Pancreas (tissue), 10 donors: ENCODE measurements around the gene KRT77. TPM values are rescaled to one million over a fixed set of nuclear protein-coding genes. Genes with fewer than 3 reads are reported as not detected.

Experiments
- ATAC-seq, 4 donors: fragments of 200-7000 bp; cut with Tn5 transposase; one replicate each; pipeline versions ENCODE4 v1.8.0 to v1.9.1; 2020; ENCODE audit warnings: mild to moderate bottlenecking in 4 of 4, moderate library complexity in 4 of 4
- DNase-seq, 6 donors: peaks; one replicate each; pipeline ENCODE4 v3.0.0-alpha.2; 2020
- FAIRE-seq: peaks from 2 replicates; lab custom pipeline; 2012; peaks lifted over from hg19 to GRCh38; lab: Jason Lieb, UNC
- H3K27ac ChIP-seq, 4 donors: fragments of 200-600 bp; sonication (generic); 1 replicate in 3 of 4; 2 replicates in 1 of 4; pipeline versions ENCODE4 v1.5.0 to v1.8.0; 2020
- H3K27me3 ChIP-seq, 4 donors: fragments of 200-600 bp; one replicate each; pipeline ENCODE4 v1.8.0; 2021
- H3K36me3 ChIP-seq, 3 donors: fragments of 200-600 bp; sonication (generic) in 1 of 3; one replicate each; pipeline versions ENCODE4 v1.5.0 to v1.8.0; 2020 to 2021
- H3K4me1 ChIP-seq, 3 donors: fragments of 200-600 bp; one replicate each; pipeline ENCODE4 v1.8.0; 2021
- H3K4me3 ChIP-seq, 4 donors: fragments of 200-600 bp; sonication (generic) in 2 of 4; one replicate each; pipeline versions ENCODE4 v1.5.0 to v1.8.0; 2020 to 2021
- H3K9me3 ChIP-seq, 4 donors: fragments of 200-600 bp; one replicate each; pipeline ENCODE4 v1.8.0; 2021
- WGBS, 2 donors: extraction: QIAGEN DNeasy Blood & Tissue Kit; methylation state at CpG; one replicate each; pipeline ENCODE4 v1.1.7; 2013; 5-methylcytosine and 5-hydroxymethylcytosine counted together
- intact Hi-C, 3 donors: fragments of 100-400 bp; cut with DNase I; formaldehyde crosslinking; loops; one replicate each; pipeline versions ENCODE4 v1.11.1 to v1.14.2; 2022
- polyA plus RNA-seq, 2 donors: library from polyadenylated mRNA; stranded (reverse); fragments of 200-250 nt; gene quantifications; one replicate each; pipeline ENCODE4 v1.2.3, GENCODE V29; 2013
- total RNA-seq, 6 donors: library from RNA; stranded (reverse); fragmentation: NEBNext Ultra II Directional in 4 of 6; extraction: Animal tissue kit (Norgen Biotek cat#: 25700) in 4 of 6; gene quantifications; one replicate each; pipeline versions ENCODE4 v1.2.1 to v1.2.4, GENCODE V29; 2021 to 2023
- TF ChIP-seq, protein P1 (sequence below), 4 donors: fragments of 200-600 bp; sonication (generic) in 3 of 4; IDR thresholded peaks; one replicate each; pipeline versions ENCODE4 v1.5.0 to v1.8.0; 2021; ENCODE audit warnings: antibody characterized with exemption in 4 of 4
- donor health status: healthy with polysubstance abuse.
- donor health status: DM: no; HTN: no; CAD: no; lungs with moderate emphysema.
- donor health status: DM: no; HTN: no; CAD: no.
- donor health status: control.
- donor health status: control.
- donor health status: Bipolar disorder and iron deficiency.
- donor health status: DM: yes; HTN: yes; CAD: no.
- donor health status: DM: no; HTN: no; CAD: no.
- donor health status: DM: no; HTN: no; CAD: no.
- donor health status: DM: yes; HTN: yes; CAD: no.

The KRT77 gene
- total and polyA plus RNA-seq, 8 donors = 0.07 TPM; not detected in 7

DNA sequence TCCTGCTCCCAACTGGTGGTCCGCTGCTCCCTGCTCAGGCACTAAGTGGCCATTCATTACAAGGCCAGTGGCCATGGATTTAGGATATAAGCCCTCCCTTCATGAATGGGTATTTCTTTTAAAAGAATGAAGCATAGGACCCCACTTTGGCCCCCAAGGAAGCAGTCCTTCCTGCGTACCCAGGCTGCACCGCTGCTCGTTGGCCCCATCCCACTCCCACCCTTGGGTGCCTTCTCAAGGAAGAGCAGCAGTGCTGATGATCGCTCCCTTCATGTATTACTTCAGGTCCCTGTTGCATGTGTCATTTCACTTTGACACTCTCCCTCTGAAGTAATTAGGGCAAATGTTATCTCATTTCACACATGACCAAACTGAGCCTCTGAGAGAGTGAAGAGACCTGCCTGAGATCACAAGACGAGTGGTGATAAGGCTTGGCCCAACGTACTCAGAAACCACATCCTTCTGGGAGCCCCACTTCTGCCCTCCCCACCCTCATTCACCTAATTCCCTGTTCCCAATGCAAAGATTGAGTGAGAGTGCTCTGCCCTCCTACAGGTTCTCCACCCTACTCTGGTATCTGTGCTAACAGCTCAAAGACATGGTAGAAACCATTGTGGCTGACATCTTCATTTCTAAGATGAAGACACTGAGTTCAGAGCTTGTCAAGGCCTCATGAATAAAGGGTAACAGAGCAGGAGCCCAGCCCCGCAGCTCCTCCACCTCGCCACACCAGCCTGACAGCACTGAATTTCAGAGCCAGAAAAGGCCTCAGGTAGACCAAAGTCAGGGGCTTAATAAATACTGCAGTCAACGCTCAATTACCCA lies 41.0 kb downstream of the KRT77 start:
- TF ChIP-seq, protein P1, sequence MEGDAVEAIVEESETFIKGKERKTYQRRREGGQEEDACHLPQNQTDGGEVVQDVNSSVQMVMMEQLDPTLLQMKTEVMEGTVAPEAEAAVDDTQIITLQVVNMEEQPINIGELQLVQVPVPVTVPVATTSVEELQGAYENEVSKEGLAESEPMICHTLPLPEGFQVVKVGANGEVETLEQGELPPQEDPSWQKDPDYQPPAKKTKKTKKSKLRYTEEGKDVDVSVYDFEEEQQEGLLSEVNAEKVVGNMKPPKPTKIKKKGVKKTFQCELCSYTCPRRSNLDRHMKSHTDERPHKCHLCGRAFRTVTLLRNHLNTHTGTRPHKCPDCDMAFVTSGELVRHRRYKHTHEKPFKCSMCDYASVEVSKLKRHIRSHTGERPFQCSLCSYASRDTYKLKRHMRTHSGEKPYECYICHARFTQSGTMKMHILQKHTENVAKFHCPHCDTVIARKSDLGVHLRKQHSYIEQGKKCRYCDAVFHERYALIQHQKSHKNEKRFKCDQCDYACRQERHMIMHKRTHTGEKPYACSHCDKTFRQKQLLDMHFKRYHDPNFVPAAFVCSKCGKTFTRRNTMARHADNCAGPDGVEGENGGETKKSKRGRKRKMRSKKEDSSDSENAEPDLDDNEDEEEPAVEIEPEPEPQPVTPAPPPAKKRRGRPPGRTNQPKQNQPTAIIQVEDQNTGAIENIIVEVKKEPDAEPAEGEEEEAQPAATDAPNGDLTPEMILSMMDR (IDR thresholded peaks at IDR 0.05) = no peak
- FAIRE-seq (no peak), DNase-seq (no peak), ATAC-seq (no peak)
- peaks cover 0 to 5% (median 0%) of the 10 kb centered on the region in 4 donors for H3K27me3 ChIP-seq
- no peak overlapping the region for H3K4me3 ChIP-seq
- H3K9me3 ChIP-seq = no peaks in the 10 kb centered on the region
- intact Hi-C loops = no loop called here
- WGBS, 2 donors = 81 to 83% methylated on average over 10 of the region's 10 CpGs
- no peaks in the 10 kb centered on the region for H3K4me1 ChIP-seq
- no peaks in the 10 kb centered on the region for H3K36me3 ChIP-seq
- no peak overlapping the region for H3K27ac ChIP-seq

DNA sequence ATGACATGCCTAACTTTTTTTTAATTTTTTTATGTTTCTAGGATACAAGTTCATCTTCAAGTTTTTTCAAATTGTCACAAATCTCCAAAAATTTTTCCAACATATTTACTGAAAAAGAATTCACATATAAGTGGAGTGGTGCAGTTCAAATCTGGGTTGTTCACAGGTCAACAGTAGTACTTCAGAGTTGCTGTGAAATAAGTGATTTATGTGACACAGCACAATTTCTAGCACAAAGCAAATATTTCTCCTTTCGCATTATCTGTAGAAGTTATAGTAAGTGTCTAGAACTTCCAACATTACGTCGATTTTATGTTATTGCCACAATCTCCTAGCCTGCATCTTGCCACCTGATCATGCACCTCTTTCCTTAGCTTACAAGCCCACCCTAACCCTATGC lies 41.7 kb downstream of the KRT77 start:
- TF ChIP-seq, protein P1 (IDR thresholded peaks at IDR 0.05) = no peak
- no peak for FAIRE-seq
- no peaks in the 10 kb centered on the region for H3K36me3 ChIP-seq

DNA sequence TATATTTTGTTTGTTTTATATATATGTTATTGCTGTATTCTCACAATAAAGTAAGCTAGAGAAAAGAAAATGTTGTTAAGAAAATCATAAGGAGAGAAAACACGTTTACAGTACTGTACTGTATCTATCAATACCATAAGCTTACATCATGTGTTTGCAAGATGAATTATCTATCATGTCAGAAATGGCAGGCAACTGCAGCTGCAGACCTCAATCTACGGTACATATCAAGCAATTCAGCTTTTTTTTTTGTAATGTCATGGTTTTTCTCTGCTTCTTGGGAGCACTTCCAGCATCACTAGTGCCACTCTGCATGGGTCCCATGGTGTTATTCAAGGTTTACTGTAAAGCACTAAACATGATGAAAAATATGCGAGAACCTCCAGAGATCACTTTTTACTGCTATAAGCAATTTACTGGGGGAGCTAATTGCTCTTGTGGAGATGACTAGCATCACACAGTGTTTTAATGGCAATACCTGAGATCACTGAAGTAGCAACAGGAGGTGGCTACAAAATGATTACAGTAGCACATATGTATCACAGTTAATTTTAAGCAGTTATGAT lies 42.3 kb downstream of the KRT77 start:
- no peak for DNase-seq
- FAIRE-seq = no peak
- intact Hi-C loops = no loop called here
- H3K36me3 ChIP-seq = no peaks in the 10 kb centered on the region
- ATAC-seq = no peak
- no peak overlapping the region for H3K4me3 ChIP-seq
- H3K4me1 ChIP-seq = no peaks in the 10 kb centered on the region
- TF ChIP-seq, protein P1 (IDR thresholded peaks at IDR 0.05) = no peak
- peaks cover 0 to 5% (median 0%) of the 10 kb centered on the region in 4 donors for H3K27me3 ChIP-seq
- no peaks in the 10 kb centered on the region for H3K9me3 ChIP-seq
- WGBS, 2 donors = 69 to 74% methylated on average over 3 of the region's 3 CpGs
- H3K27ac ChIP-seq = no peak overlapping the region

More for the DNA sequence above, 41.7 kb downstream of the KRT77 start:
- WGBS, 2 donors = 71 to 73% methylated on average over 3 of the region's 3 CpGs
- intact Hi-C loops = no loop called here
- no peak overlapping the region for H3K4me3 ChIP-seq
- no peaks in the 10 kb centered on the region for H3K4me1 ChIP-seq
- no peaks in the 10 kb centered on the region for H3K9me3 ChIP-seq
- DNase-seq = no peak
- no peak overlapping the region for H3K27ac ChIP-seq
- H3K27me3 ChIP-seq = peaks cover 0 to 5% (median 0%) of the 10 kb centered on the region in 4 donors
- ATAC-seq = no peak

DNA sequence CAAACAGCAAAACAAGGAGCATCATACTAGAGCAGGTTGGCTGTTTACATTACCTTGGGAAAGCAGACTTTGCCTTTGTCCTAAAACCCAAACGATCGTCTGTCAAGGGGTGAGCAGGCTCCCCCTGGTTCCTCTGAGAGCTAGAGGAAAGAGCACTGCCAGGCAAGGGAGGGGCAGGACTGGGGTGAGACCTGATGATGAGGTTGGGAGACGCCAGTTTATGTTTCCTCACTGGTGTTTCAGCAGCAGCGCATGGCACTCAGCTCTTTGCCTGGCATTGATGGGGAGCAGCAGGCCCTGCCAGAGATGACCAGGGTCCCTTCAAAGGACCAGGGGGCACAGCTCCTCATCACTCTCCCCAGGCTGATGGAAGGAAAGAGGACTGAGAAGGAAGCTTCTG lies 43.4 kb downstream of the KRT77 start:
- H3K36me3 ChIP-seq = no peaks in the 10 kb centered on the region
- DNase-seq (no peak), FAIRE-seq (no peak), ATAC-seq (no peak)
- H3K27me3 ChIP-seq = peaks cover 0 to 5% (median 0%) of the 10 kb centered on the region in 4 donors
- no peak overlapping the region for H3K27ac ChIP-seq
- H3K4me3 ChIP-seq = no peak overlapping the region
- intact Hi-C loops = no loop called here
- H3K4me1 ChIP-seq = no peaks in the 10 kb centered on the region
- 72 to 86% methylated on average over 4 of the region's 4 CpGs for WGBS, 2 donors
- TF ChIP-seq, protein P1 (IDR thresholded peaks at IDR 0.05) = no peak
- H3K9me3 ChIP-seq = no peaks in the 10 kb centered on the region

DNA sequence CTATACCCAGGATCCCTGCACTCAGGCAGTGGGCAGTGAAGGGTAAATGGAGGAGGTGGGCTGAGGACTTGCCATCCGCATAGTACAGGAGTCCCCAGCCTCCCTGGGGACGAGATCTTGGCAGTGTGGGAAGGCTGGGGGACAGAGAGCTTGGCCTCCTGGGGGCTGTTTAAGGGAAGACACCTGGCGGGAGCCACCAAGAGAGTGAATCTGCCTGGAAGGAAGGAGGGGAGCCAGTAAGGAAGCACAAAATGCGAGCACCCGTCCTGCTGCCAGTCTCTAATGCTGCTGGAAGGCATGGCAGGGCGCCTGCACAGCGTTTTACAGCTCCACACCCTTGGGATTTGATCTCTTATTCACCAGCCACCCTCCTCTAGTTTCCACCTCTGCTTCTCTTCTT lies 43.9 kb downstream of the KRT77 start:
- TF ChIP-seq, protein P1 (IDR thresholded peaks at IDR 0.05) = no peak
- Histone ChIP-seq H3K27ac (no peak overlapping the region), H3K36me3 (no peaks in the 10 kb centered on the region), H3K4me1 (no peaks in the 10 kb centered on the region), H3K27me3 (peaks cover 0 to 5% (median 0%) of the 10 kb centered on the region in 4 donors), H3K9me3 (no peaks in the 10 kb centered on the region), H3K4me3 (no peak overlapping the region)
- no peak for FAIRE-seq
- WGBS, 2 donors = 56 to 65% methylated on average over 6 to 7 of the region's 7 CpGs
- no peak for DNase-seq
- ATAC-seq = no peak
- intact Hi-C loops = no loop called here
